ACHN (cell line): ENCODE data around the gene TUBA1B.
"Not testable (repeated sequence)": the region's sequence is repeated elsewhere in the genome, so short reads cannot be mapped to it uniquely, and the experiment has no call there.

ENCODE experiments used
- DNase-seq: peaks from one replicate; pipeline ENCODE4 v3.0.0-alpha.2; 2015
- in situ Hi-C: cut with HindIII; loops from 2 replicates; pipeline ENCODE4 v1.10.0; 2017; ENCODE audit warnings: low sequenced_read_pairs, low pct_ligation_motif_present, low pct_unique_long_range_greater_than_20kb

Gene TUBA1B

DNA sequence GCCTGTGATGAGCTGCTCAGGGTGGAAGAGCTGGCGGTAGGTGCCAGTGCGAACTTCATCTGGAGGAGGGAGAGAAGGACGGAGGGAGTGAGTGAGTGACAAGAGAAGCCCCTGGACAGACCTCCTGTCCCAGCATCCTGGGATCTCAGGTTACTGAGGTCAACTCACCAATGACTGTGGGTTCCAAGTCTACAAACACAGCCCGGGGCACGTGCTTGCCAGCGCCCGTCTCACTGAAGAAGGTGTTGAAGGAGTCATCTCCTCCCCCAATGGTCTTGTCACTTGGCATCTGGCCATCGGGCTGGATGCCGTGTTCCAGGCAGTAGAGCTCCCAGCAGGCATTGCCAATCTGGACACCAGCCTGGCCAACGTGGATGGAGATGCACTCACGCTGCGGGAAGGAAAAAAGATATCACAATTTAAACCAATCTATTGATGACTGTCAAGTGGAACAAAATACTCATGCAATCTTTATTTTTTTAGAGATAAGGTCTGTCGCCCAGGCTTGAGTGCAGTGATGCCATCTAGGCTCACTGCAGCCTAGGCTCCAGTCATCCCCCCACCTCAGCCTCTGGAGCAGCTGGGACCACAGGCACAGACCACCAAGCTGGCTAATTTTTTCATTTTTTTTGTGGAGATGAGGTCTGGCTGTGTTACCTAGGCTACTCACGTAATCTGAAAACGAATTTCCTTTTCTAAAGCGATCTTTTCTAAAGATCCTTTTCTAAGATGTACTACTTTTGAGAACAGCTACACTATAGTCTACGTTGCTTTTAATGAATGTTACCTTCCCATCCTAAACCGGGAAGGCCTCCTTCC, 1.7 kb downstream of the TUBA1B start:
- DNase-seq, result no peak
- in situ Hi-C loops, result no loop called here

- DNase-seq, in situ Hi-C loops: not testable (repeated sequence)
Observed at GRCh38 chr12:49127971-49128370, 3.2 kb downstream of the TUBA1B start.

DNA sequence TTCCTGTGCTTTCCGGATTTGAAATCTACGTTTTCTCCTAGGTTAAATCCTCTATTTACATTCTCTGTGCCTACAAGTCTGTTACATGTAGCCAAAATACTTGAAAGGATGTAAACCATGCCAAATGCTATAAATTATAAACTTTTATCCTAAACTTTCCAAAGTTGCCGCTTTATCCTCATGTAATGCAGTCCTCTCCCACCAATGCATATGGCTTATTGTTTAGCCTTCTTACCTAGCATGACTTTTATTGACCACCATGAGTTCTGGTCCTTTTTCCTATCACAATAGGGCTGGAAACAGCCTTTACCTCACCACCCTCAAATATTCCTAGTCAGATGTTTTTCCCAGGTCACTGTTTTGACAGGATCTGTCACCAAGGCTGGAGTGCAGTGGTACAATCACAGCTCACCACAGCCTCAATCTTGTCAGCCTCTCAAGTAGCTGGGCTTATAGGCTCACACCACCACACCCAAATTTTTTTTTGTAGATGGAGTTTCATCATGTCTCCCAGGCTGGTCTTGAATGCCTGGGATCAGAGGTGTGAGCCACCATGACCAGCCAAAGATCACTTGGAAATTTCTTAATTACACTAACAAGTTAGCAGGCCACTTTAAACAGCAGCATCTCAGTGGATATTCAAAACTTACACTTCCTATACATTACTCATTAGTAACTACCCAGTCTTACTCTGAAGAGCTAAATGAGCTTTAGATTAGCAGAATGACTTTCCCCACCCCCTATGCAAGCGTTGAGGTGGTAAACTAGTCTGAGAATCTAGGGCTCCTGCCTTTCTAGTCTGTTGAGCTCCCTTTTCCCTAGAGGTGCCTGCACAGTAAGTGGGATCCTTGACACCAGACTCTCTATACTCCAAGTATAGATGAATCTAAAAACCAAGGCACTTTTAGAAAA, 4.1 kb downstream of the TUBA1B start:
- DNase-seq, result no peak
- in situ Hi-C loops, result no loop called here

DNA sequence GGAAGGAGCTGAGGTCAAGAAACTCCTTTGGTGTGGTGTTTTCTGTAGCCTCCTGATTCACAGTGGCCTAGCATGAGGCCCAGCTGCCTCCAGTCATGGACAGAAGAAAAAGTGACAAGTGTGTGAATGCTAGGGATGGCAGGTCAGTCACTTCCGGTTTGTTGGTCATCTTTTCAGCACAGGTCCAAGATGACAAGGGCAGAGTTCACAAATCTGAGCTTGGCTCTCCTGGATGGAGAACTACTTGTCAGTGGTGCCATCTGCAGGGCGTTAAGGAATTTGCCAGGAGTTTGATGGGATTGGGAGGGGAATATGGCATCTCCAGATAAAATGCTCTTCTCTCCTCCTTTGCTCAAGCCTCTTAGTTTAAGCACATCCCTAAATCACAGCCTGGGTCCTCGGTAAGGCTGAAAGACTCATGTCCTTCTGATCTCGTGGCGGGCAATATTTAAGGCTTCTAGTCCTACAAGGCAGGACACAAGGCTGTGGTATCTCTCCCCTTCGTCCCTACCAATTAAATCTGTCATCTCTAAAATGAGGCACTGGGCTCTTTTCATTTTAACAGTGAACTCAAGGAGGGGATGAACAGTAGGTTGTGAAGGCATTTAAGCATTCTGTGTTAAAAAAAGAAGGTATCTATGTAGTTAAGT, 10.0 kb downstream of the TUBA1B start:
- in situ Hi-C loops, result no loop called here
- peak; percentile 79 for DNase-seq

- peak; percentile 33 for DNase-seq
- in situ Hi-C loops, result no loop called here
Observed at GRCh38 chr12:49111206-49111605, 20.0 kb downstream of the TUBA1B start.

GRCh38 chr12:49110464-49111155, 20.6 kb downstream of the TUBA1B start, which contains the start of gene LMBR1L:
Gene LMBR1L (minus strand): TSS chr12:49110847. CDS start chr12:49110555, 292 bp downstream.
- peak; percentile 100 for DNase-seq
- in situ Hi-C loops, result no loop called here

DNA sequence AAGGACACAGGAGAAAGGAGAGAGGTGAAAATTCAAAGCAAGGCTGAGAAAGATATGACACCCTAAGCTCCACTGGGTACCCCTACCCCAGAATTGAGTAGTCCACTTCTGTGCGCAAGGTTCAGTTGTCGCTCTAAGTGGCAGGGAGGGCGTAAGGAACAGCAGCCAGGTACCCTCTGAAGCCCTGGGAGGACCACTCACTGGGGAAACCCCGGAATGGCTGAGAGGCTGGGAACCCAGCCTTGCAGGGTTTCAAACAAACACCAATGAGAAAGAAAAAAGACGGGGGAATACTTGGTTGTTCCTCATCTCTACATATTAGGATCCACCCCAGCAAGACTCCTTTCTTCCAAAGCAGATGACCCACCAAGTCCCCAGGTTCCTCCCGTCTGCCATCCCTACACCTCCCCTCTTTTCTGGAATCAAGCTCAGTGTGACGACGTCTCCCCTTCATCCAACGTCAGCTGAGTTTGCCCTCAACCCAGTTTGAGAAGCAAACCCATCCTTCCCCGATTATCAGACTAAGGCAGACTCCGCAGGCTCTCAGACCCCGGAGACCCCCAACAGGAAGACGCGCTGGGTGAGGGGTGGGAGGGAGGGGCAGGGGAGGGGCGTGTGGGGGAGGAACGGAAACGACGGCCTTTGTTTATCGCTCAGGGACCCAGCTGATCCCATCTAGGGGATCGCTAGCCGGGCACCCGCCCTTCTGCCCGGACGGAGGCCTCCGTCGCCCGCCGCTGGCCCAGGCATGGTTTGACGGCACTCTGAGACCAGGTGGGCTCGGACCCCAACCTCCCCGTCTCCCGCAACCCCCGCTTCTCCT, 21.3 kb downstream of the TUBA1B start:
- DNase-seq, result no peak
- in situ Hi-C loops, result no loop called here

DNA sequence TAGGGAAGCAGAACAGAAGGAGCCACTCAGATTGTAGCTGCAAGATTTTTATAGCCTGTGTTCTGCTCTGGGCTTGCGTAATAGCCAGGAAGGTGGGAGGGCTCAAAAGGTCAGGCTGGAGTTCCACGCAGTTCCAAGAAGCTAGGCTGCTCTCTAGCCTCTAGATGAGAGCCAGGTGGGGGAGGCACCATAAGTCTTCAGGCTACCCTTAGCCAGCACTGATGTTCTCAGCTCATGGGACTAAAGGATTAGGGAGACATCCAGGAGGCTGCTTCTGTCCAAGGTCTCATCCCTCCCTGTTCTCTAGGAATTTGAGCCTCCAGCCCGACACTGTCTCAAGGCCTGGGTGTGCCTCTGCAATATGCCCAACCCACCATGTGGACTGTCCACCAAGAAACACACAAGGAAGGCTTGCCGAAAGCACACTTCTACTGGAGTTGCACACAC, 22.2 kb downstream of the TUBA1B start:
- DNase-seq, result no peak

DNA sequence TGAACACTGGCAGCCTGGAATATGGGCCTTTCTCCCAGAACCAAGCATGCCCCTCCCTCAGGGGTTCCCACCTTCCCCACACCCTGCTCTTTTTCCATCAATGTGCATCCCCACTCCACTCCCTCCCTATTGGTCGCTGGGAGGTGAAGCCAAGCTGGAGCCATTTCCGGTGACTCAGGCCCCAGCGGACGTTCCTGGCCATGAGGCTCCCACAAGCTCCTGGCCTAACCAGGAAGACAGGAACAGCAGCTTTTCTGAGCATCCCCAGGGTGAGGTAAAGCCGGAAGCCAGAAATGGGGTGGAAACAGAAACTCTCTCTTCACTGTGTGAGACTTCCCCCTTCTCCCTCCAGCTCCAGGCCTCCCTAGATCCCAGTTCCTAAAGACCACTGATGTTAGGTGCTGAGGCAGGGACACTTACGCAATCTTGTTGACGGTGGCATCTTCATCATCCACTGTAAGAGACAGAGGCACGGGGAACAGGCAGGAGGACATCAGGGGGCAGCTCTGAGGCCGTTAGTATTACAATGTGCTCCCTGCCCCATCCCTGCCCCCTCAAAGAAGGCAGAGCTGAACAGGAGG, 25.6 kb downstream of the TUBA1B start:
- DNase-seq, result no peak
- in situ Hi-C loops, result no loop called here

More for the DNA sequence above, 22.2 kb downstream of the TUBA1B start:
- in situ Hi-C loops, result no loop called here

DNA sequence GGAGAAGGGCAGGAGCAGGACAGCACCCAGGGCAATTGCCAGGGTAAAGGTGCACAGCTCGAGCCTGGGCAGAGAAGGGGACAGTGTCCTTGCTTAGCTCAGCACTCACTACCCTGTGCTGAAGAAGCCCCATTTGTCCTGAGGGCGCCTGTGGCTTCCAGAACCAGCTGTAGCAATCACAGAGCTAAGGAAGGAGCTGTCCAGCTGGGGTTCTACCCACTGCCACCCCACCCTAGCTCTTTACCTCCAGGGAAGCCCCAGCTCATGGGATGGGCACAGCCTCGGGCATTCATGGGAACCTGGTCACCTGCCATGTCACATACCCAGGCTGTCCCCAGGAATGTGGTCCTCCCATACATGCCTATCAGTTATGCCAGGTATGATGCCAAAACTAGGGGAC, 26.4 kb downstream of the TUBA1B start:
- in situ Hi-C loops, result no loop called here
- DNase-seq, result no peak

DNA sequence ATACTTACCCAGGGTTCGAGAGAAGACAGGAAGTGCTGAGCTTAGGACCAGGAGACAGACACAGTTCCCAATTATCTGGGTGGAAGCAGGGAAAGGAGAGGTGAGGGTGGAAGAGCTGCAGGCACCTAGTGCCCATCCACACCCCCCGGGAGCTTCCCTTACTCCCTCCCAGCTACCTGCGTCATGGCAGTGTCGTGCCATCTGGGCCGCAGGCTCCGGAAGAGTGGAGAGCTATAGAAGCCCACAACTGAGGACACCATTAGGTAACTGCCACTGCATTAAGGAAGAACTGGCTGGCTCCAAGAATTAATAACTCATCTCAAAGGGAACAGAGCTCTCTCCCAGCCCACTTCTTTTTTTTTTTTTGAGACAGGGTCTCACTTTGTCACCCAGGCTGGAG, 30.8 kb downstream of the TUBA1B start:
- in situ Hi-C loops, result no loop called here

GRCh38 chr12:49098703-49099102, 32.5 kb downstream of the TUBA1B start:
- in situ Hi-C loops, result no loop called here
- no peak for DNase-seq

More for the DNA sequence above, 30.8 kb downstream of the TUBA1B start:
- no peak for DNase-seq

GRCh38 chr12:49098035-49098451, 33.2 kb downstream of the TUBA1B start:
- DNase-seq, result peak; percentile 68
- in situ Hi-C loops, result no loop called here

DNA sequence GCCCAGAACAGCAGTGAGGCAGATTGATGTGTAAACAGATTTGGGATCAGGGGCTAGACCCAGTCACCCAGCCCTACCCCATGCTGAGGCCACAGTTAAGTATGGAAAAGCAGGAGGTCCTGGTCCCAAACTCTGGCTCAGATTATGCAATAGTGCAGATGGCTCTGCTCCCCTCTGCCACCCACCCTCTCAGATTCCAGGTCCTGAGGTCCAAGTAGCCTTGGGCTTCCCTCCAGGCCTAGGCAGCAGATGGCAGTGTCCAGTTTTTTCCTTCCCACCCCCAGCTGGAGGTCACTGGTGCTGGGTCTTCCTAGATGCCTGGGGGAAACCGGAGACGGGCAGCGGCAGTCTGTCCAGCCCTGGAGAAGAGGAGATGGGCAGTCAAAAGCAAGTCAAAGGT, 33.8 kb downstream of the TUBA1B start:
- in situ Hi-C loops, result no loop called here
- DNase-seq, result no peak

DNA sequence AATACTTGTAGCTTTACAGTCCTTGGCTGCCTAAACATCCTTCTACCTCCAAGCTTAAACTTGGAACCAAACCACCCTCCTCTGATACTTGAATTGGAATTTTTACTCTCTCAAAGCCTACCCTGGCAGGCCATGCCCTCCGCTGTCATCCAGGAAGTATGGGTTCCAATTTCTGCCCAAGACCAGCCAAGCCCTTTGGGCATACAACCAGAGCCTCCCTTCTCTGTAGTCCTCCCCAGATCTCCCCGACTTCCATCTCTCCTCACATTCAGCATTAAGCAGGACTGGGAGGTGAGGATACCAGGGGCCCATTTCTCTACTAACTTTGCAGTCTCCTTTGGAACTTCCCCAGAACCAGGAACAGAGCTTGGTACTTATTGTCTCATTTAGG, 36.2 kb downstream of the TUBA1B start:
- in situ Hi-C loops, result no loop called here
- DNase-seq, result no peak

DNA sequence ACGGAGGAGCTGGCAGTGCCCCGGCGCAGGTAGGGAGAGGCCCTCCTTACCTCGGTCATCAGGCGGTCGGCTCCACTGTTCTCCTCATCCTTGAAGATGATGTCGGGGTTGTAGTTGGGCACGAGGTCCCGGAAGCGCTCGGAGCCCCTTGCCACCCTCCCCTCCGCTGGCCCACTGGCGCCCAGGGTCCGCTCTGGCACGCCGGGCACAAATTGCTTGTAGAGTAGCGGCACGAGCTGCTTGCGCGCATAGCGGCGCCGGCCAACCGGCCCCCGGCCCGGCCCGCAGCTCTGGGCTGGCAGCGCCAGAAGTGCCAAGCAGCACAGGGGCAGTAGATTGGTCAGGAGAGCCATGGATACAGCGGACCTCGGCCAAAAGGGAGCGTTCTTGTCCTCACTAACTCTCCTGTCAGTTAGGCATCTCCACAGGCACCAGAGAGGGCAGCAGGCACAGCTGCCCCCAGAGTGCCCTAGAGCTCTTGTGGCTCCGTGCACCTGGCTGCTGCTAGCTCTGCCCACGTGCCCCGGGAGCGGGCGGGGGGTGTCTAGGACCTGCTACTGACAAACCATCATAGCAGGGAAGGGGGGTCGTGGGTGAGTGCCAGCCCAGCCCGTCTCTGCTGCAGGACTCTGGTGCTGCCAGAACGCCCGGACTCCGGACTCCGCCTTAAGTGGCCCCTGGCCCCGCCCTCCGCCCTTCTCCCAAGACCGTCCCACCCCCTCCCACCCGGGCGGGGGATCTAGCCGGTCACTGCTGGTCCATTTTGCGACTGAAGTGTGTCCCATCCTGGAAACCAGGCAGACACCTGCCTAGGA, 36.8 kb downstream of the TUBA1B start, which contains the start of gene DHH:
TSS of gene DHH (minus strand) at position 642 of the 815 bp plus-strand sequence. CDS start at position 353, 289 bp downstream.
- in situ Hi-C loops, result no loop called here
- peak; percentile 47 for DNase-seq
